ENCODE results near the gene ARV1.

GRCh38 chr1:230978491-230979388 is at the start of gene ARV1, which contains the start of gene TTC13:
- peak; percentile 87 for TF ChIP-seq GATA2 (IDR thresholded peaks at IDR 0.05; ENCODE audit: low read depth, low read length)
- TF ChIP-seq GATA3 (IDR thresholded peaks at IDR 0.05; ENCODE audit: low read depth, low read length): no peak
